HCT116 (cell line): ENCODE data around the gene MAML2. TPM values are rescaled to one million over a fixed set of nuclear protein-coding genes. Genes with fewer than 3 reads are reported as not detected.

Source experiments
- ATAC-seq: fragments of 200-7000 bp; cut with Tn5 transposase; 2 replicates; pipeline ENCODE4 v1.9.1; 2020; ENCODE audit warnings: mild to moderate bottlenecking, moderate library complexity
- BruUV-seq: library from RNA; stranded (reverse); fragments of 400-500 nt; replicated peaks from 2 replicates; lab custom pipeline; 2021; lab: Mats Ljungman, UMichigan
- CTCF ChIA-PET: fragments of 300-600 bp; sonication (Branson Sonifier 250); formaldehyde crosslinking; loops from one replicate; lab custom pipeline; 2021; ENCODE audit warnings: antibody characterized with exemption; lab: Charles Lee
- POLR2A ChIA-PET: fragments of 300-600, 350-600 bp; sonication (Branson Sonifier 250); formaldehyde crosslinking; loops from one replicate; lab custom pipeline; 2021; ENCODE audit warnings: antibody characterized with exemption; lab: Charles Lee
- RAD21 ChIA-PET, 2 experiments: fragments of 300-600 bp; sonication (Branson Sonifier 250); formaldehyde crosslinking; loops; one replicate each; lab custom pipeline; 2023; ENCODE audit warnings: low total read pairs in 2 of 2; ENCODE audit not compliant: uncharacterized antibody in 2 of 2, unreplicated experiment in 2 of 2, low non-redundant PET in 1 of 2; lab: Charles Lee
- DNase-seq: peaks from one replicate; pipeline ENCODE4 v3.0.0-alpha.2; 2010; ENCODE audit warnings: low read depth, low spot score
- H2AFZ ChIP-seq: fragments of 200-600 bp; shearing (Covaris generic), sonication (generic); 2 replicates; pipeline ENCODE4 v1.6.1; 2017; ENCODE audit warnings: low read depth, mixed run types, mixed read lengths, antibody characterized with exemption, low read length; ENCODE audit not compliant: poor library complexity, severe bottlenecking
- H3K27ac ChIP-seq: 2 replicates; pipeline ENCODE4 v1.5.1; 2012; ENCODE audit warnings: low read depth, low read length
- H3K27me3 ChIP-seq: fragments of 200-600 bp; sonication (generic); 2 replicates; pipeline ENCODE4 v1.6.1; 2016; ENCODE audit warnings: mixed run types, low read length, mixed read lengths; ENCODE audit not compliant: insufficient read depth
- H3K36me3 ChIP-seq, 2 experiments: fragments of 200-500 bp in 1 of 2; fragments of 200-600 bp in 1 of 2; sonication (Bioruptor generic) in 1 of 2; sonication (generic) in 1 of 2; 2 replicates each; pipeline versions ENCODE4 v1.5.1 to v1.6.1; 2014 to 2016; ENCODE audit warnings: low read length in 2 of 2, inconsistent platforms in 1 of 2, mixed read lengths in 1 of 2, mixed run types in 1 of 2; ENCODE audit not compliant: insufficient read depth in 2 of 2, control insufficient read depth in 1 of 2
- H3K4me1 ChIP-seq, 2 experiments: fragments of 200-600 bp in 1 of 2; sonication (generic) in 1 of 2; 2 replicates each; pipeline versions ENCODE4 v1.5.1 to v1.6.1; 2012 to 2017; ENCODE audit warnings: low read length in 2 of 2, inconsistent platforms in 1 of 2, mild to moderate bottlenecking in 1 of 2, mixed read lengths in 1 of 2, mixed run types in 1 of 2, moderate library complexity in 1 of 2; ENCODE audit not compliant: insufficient read depth in 2 of 2, control insufficient read depth in 1 of 2
- H3K4me2 ChIP-seq: fragments of 200-600 bp; sonication (generic); 2 replicates; pipeline ENCODE4 v1.6.1; 2017; ENCODE audit warnings: mixed run types, low read length, mixed read lengths
- H3K4me3 ChIP-seq, 2 experiments: fragments of 200-600 bp in 1 of 2; sonication (generic) in 1 of 2; replicated peaks in 1 of 2; 2 replicates each; pipeline ENCODE4 v1.5.1; 2011 to 2016; ENCODE audit warnings: low read length in 2 of 2, control low read depth in 1 of 2, low read depth in 1 of 2, mild to moderate bottlenecking in 1 of 2, mixed read lengths in 1 of 2, mixed run types in 1 of 2
- H3K79me2 ChIP-seq: fragments of 200-600 bp; sonication (generic); 2 replicates; pipeline ENCODE4 v1.6.1; 2017; ENCODE audit warnings: mild to moderate bottlenecking, mixed run types, low read length, moderate library complexity, mixed read lengths; ENCODE audit not compliant: insufficient read depth
- H3K9ac ChIP-seq: fragments of 200-600 bp; sonication (generic); 2 replicates; pipeline ENCODE4 v1.6.1; 2016; ENCODE audit warnings: low read length, mixed read lengths
- H3K9me2 ChIP-seq: fragments of 200-600 bp; sonication (generic), shearing (Covaris generic); 2 replicates; pipeline ENCODE4 v1.6.1; 2017; ENCODE audit warnings: mixed run types, mild to moderate bottlenecking, moderate library complexity; ENCODE audit not compliant: insufficient read depth
- H3K9me3 ChIP-seq, 2 experiments: fragments of 200-500 bp in 1 of 2; fragments of 200-600 bp in 1 of 2; sonication (Bioruptor generic) in 1 of 2; sonication (generic) in 1 of 2; 2 replicates each; pipeline ENCODE4 v1.6.1; 2014 to 2017; ENCODE audit warnings: low read length in 2 of 2, mixed read lengths in 2 of 2, inconsistent platforms in 1 of 2, low read depth in 1 of 2, mild to moderate bottlenecking in 1 of 2, mixed run types in 1 of 2, moderate library complexity in 1 of 2; ENCODE audit not compliant: control insufficient read depth in 1 of 2, insufficient read depth in 1 of 2
- H4K20me1 ChIP-seq: fragments of 200-600 bp; sonication (generic), shearing (Covaris generic); 2 replicates; pipeline ENCODE4 v1.6.1; 2017; ENCODE audit warnings: mixed run types, mild to moderate bottlenecking, moderate library complexity; ENCODE audit not compliant: insufficient read depth
- EGR1 ChIP-seq: IDR thresholded peaks from 2 replicates; pipeline ENCODE4 v1.6.1; 2012; ENCODE audit warnings: low read depth
- EZH2phosphoT487 ChIP-seq: fragments of 200-600 bp; IDR thresholded peaks from 2 replicates; pipeline ENCODE4 v1.6.1; 2018; ENCODE audit warnings: antibody characterized with exemption, borderline replicate concordance
- JUND ChIP-seq: IDR thresholded peaks from 2 replicates; pipeline ENCODE4 v1.6.1; 2012
- POLR2AphosphoS5 ChIP-seq: IDR thresholded peaks from 2 replicates; pipeline ENCODE4 v1.6.1; 2011; ENCODE audit warnings: mild to moderate bottlenecking, low read depth, low read length, moderate library complexity
- RAD21 ChIP-seq: IDR thresholded peaks from 2 replicates; pipeline ENCODE4 v1.6.1; 2012; ENCODE audit warnings: low read depth, mild to moderate bottlenecking
- SRF ChIP-seq: IDR thresholded peaks from 2 replicates; pipeline ENCODE4 v1.6.1; 2012; ENCODE audit warnings: low read depth
- TCF7L2 ChIP-seq: IDR thresholded peaks from 2 replicates; pipeline ENCODE4 v1.7.0; 2011; ENCODE audit warnings: borderline replicate concordance, inconsistent platforms; ENCODE audit not compliant: insufficient read depth, insufficient read length; ENCODE audit errors: extremely low read depth
- YY1 ChIP-seq: IDR thresholded peaks from 2 replicates; pipeline ENCODE4 v1.6.1; 2011; ENCODE audit warnings: low read length, low read depth, moderate library complexity, mild to moderate bottlenecking; ENCODE audit not compliant: insufficient replicate concordance; ENCODE audit errors: extremely low read depth
- ZFX ChIP-seq: fragments of 450-650 bp; IDR thresholded peaks from 2 replicates; pipeline ENCODE4 v1.6.1; 2017
- intact Hi-C: fragments of 100-400 bp; cut with micrococcal nuclease; formaldehyde crosslinking; loops from 2 replicates; pipeline ENCODE4 v1.10.0; 2022
- total RNA-seq: library from RNA; stranded (reverse); gene quantifications from one replicate; pipeline ENCODE4 v1.2.1, GENCODE V29; 2021; ENCODE audit not compliant: unreplicated experiment
- TF ChIP-seq, protein P1 (sequence below), 3 experiments: fragments of 200-600 bp in 1 of 3; sonication (generic) in 1 of 3; IDR thresholded peaks in 2 of 3; conservative IDR thresholded peaks in 1 of 3; 2 replicates each; pipeline ENCODE4 v1.5.1; 2012 to 2017; ENCODE audit warnings: low read depth in 2 of 3, low read length in 2 of 3, antibody characterized with exemption in 1 of 3, borderline replicate concordance in 1 of 3, control low read depth in 1 of 3, mild to moderate bottlenecking in 1 of 3, mixed read lengths in 1 of 3, mixed run types in 1 of 3, moderate library complexity in 1 of 3; ENCODE audit not compliant: insufficient read depth in 1 of 3
- TF ChIP-seq, protein P2 (sequence below): IDR thresholded peaks from 2 replicates; pipeline ENCODE4 v1.6.1; 2012
- TF ChIP-seq, protein P3 (sequence below): IDR thresholded peaks from 2 replicates; pipeline ENCODE4 v1.6.1; 2012; ENCODE audit warnings: low read depth
- TF ChIP-seq, protein P4 (sequence below): IDR thresholded peaks from 2 replicates; pipeline ENCODE4 v1.6.1; 2012
- TF ChIP-seq, protein P5 (sequence below): IDR thresholded peaks from 2 replicates; pipeline ENCODE4 v1.6.1; 2011; ENCODE audit warnings: mild to moderate bottlenecking, low read length, moderate library complexity; ENCODE audit not compliant: insufficient replicate concordance; ENCODE audit errors: extremely low read depth

MAML2 gene
- total RNA-seq, 1 experiment from 2014 or later: 2.6 TPM

DNA sequence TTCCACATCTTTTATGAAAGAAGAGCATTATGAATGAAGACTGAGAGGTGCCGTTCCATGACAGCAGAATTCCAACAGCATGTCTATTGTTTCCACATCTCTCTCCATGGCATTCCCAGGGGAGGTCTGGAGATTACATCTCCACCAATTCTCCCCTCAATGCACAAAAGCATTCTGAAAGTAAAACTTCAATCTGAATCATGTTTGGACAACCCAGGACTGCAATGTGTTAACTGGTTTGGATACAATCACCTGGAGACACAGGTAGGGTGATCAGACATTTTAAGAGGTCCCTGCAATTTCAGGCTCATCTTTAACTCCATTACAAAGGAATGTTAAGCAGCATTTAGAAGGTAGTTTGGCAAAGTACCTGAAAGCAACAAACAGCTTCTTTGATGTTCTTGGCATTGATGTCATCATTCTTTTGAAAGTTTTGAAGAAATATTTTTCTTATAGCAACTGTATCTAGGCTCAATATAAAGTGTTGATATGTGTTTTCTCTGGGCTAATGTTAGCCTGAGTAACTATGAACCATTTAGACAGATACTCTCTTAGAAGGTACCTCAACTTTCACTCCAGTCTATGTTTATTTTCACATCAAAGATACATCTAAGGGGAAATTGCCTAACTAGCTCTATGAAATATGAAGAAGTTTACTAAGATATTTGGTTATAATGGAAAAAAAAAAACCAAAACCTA, 237.6 kb downstream of the MAML2 start:
- CTCF ChIA-PET: no interaction called here

More for the DNA sequence above, 237.6 kb downstream of the MAML2 start:
- Histone ChIP-seq H3K9ac (no peak overlapping the region), H4K20me1 (no peaks in the 10 kb centered on the region), H3K79me2 (no peaks in the 10 kb centered on the region), H3K4me3 (no peak overlapping the region), H3K9me3 (no peaks in the 10 kb centered on the region), H3K27ac (no peak overlapping the region), H3K4me2 (no peak overlapping the region)
- RAD21 ChIA-PET: no interaction called here
- ATAC-seq: no peak
- TF ChIP-seq SRF: no peak
- TF ChIP-seq ZFX: no peak
- TF ChIP-seq, protein P1, sequence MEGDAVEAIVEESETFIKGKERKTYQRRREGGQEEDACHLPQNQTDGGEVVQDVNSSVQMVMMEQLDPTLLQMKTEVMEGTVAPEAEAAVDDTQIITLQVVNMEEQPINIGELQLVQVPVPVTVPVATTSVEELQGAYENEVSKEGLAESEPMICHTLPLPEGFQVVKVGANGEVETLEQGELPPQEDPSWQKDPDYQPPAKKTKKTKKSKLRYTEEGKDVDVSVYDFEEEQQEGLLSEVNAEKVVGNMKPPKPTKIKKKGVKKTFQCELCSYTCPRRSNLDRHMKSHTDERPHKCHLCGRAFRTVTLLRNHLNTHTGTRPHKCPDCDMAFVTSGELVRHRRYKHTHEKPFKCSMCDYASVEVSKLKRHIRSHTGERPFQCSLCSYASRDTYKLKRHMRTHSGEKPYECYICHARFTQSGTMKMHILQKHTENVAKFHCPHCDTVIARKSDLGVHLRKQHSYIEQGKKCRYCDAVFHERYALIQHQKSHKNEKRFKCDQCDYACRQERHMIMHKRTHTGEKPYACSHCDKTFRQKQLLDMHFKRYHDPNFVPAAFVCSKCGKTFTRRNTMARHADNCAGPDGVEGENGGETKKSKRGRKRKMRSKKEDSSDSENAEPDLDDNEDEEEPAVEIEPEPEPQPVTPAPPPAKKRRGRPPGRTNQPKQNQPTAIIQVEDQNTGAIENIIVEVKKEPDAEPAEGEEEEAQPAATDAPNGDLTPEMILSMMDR (IDR thresholded peaks at IDR 0.05 in 2 of 3, conservative IDR thresholded peaks at IDR 0.05 in 1 of 3; ENCODE audit: borderline replicate concordance in 1 of 3, insufficient read depth in 1 of 3, low read depth in 2 of 3, low read length in 2 of 3): no peak
- TF ChIP-seq EGR1: no peak
- TF ChIP-seq YY1: no peak
- TF ChIP-seq RAD21: no peak
- no peak for TF ChIP-seq EZH2phosphoT487
- TF ChIP-seq, protein P2, sequence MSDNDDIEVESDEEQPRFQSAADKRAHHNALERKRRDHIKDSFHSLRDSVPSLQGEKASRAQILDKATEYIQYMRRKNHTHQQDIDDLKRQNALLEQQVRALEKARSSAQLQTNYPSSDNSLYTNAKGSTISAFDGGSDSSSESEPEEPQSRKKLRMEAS: no peak
- TF ChIP-seq, protein P3, sequence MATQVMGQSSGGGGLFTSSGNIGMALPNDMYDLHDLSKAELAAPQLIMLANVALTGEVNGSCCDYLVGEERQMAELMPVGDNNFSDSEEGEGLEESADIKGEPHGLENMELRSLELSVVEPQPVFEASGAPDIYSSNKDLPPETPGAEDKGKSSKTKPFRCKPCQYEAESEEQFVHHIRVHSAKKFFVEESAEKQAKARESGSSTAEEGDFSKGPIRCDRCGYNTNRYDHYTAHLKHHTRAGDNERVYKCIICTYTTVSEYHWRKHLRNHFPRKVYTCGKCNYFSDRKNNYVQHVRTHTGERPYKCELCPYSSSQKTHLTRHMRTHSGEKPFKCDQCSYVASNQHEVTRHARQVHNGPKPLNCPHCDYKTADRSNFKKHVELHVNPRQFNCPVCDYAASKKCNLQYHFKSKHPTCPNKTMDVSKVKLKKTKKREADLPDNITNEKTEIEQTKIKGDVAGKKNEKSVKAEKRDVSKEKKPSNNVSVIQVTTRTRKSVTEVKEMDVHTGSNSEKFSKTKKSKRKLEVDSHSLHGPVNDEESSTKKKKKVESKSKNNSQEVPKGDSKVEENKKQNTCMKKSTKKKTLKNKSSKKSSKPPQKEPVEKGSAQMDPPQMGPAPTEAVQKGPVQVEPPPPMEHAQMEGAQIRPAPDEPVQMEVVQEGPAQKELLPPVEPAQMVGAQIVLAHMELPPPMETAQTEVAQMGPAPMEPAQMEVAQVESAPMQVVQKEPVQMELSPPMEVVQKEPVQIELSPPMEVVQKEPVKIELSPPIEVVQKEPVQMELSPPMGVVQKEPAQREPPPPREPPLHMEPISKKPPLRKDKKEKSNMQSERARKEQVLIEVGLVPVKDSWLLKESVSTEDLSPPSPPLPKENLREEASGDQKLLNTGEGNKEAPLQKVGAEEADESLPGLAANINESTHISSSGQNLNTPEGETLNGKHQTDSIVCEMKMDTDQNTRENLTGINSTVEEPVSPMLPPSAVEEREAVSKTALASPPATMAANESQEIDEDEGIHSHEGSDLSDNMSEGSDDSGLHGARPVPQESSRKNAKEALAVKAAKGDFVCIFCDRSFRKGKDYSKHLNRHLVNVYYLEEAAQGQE: no peak
- no peak for TF ChIP-seq TCF7L2
- TF ChIP-seq, protein P4, sequence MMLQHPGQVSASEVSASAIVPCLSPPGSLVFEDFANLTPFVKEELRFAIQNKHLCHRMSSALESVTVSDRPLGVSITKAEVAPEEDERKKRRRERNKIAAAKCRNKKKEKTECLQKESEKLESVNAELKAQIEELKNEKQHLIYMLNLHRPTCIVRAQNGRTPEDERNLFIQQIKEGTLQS: no peak
- no peak for TF ChIP-seq POLR2AphosphoS5
- TF ChIP-seq JUND: no peak
- TF ChIP-seq, protein P5, sequence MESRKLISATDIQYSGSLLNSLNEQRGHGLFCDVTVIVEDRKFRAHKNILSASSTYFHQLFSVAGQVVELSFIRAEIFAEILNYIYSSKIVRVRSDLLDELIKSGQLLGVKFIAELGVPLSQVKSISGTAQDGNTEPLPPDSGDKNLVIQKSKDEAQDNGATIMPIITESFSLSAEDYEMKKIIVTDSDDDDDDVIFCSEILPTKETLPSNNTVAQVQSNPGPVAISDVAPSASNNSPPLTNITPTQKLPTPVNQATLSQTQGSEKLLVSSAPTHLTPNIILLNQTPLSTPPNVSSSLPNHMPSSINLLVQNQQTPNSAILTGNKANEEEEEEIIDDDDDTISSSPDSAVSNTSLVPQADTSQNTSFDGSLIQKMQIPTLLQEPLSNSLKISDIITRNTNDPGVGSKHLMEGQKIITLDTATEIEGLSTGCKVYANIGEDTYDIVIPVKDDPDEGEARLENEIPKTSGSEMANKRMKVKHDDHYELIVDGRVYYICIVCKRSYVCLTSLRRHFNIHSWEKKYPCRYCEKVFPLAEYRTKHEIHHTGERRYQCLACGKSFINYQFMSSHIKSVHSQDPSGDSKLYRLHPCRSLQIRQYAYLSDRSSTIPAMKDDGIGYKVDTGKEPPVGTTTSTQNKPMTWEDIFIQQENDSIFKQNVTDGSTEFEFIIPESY: no peak
- TF ChIP-seq, all 23 proteins: peak for 0
- no peak for DNase-seq
- Histone ChIP-seq H2AFZ (no peak overlapping the region), H3K4me1 (peaks cover 0 to 5% of the 10 kb centered on the region in 2 experiments; a peak in 1 of 4 replicates), H3K27me3 (no peaks in the 10 kb centered on the region), H3K36me3 (no peaks in the 10 kb centered on the region), H3K9me2 (no peaks in the 10 kb centered on the region)
- POLR2A ChIA-PET: no interaction called here
- intact Hi-C loops: no loop called here
- BruUV-seq: no TSS peak
